ENCODE results near the gene IRF6. TPM values are rescaled to one million over a fixed set of nuclear protein-coding genes. Genes with fewer than 3 reads are reported as not detected.

The IRF6 gene
- 3.9 TPM for polyA plus RNA-seq (2013, experiment 1 of 2)
- polyA plus RNA-seq (2013, experiment 2 of 2), result 4.4 TPM

GRCh38 chr1:209805875-209806760, at the start of gene IRF6:
Gene IRF6, minus strand, starts transcription at chr1:209806142. Its CDS starts 4,729 bp downstream, at chr1:209801413.
- peak within 1 kb of the TSS; percentile 7 for H3K18ac ChIP-seq (ENCODE audit: low read length)
- H3K4me2 ChIP-seq (ENCODE audit: low read length), result peak within 1 kb of the TSS; percentile 93
- peak within 1 kb of the TSS; percentile 91 for H3K56ac ChIP-seq (ENCODE audit: low read length)
- no peak within 1 kb of the TSS for H3K27ac ChIP-seq (ENCODE audit: low read depth, low read length)
- H3K9ac ChIP-seq (ENCODE audit: low read length), result peak within 1 kb of the TSS; percentile 84
- H3K36me3 ChIP-seq (ENCODE audit: control insufficient read depth, insufficient read depth, low read length), result no peaks in the 10 kb centered on the region
- H2BK5ac ChIP-seq (ENCODE audit: low read length), result peak within 1 kb of the TSS; percentile 85
- H2BK120ac ChIP-seq (ENCODE audit: low read depth, low read length), result no peak within 1 kb of the TSS
- H4K8ac ChIP-seq (ENCODE audit: low read depth, low read length), result no peak within 1 kb of the TSS
- no peak within 1 kb of the TSS for H3K4ac ChIP-seq (ENCODE audit: low read depth, low read length)
- DNase-seq, result peak; percentile 96
- H3K4me3 ChIP-seq (ENCODE audit: low read length), result peak within 1 kb of the TSS; percentile 81
- WGBS (ENCODE audit: extremely low coverage, insufficient coverage, low lambda C conversion rate), result no CpG with 5 or more reads among the region's 46 CpGs
- peak within 1 kb of the TSS; percentile 97 for H3K23ac ChIP-seq (ENCODE audit: low read length)
- H3K27me3 ChIP-seq (ENCODE audit: insufficient read depth, low read length, poor library complexity), result no peaks in the 10 kb centered on the region
- no peaks in the 10 kb centered on the region for H3K4me1 ChIP-seq (ENCODE audit: control insufficient read depth, low read depth, low read length)
- H3K79me2 ChIP-seq (ENCODE audit: control insufficient read depth, insufficient read depth, low read length), result no peaks in the 10 kb centered on the region
- no peak within 1 kb of the TSS for H2AK5ac ChIP-seq (ENCODE audit: low read length)
- H2BK15ac ChIP-seq (replicated peaks; ENCODE audit: low read depth), result no peak within 1 kb of the TSS
- peaks cover 6% of the 10 kb centered on the region for H3K79me1 ChIP-seq (ENCODE audit: low read length)
- H4K5ac ChIP-seq (ENCODE audit: low read length), result peak within 1 kb of the TSS; percentile 47

DNA sequence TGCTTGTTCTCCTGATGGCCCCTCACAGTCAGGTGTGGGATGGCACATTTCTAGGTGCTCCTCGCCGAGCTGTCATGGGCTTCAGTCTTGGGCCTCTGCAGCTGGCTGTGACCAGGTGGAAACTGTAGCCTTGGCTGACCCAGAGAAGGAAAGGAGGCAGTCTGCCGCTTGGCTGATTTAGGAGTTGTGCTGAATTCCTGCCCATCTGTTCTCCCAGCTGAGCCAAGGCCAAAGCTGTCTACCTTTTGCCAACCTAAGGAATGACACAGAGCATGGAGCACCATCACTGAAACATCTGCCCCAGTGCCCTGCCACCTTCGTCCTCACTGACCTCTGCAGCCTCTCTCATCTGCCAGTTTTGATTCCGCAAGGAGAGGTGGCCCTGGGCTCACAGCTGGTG, 49.7 kb upstream of the IRF6 start:
- WGBS (ENCODE audit: extremely low coverage, insufficient coverage, low lambda C conversion rate), result no CpG with 5 or more reads among the region's 5 CpGs
- no peak overlapping the region for H3K4me3 ChIP-seq (ENCODE audit: low read length)
- H3K79me1 ChIP-seq (ENCODE audit: low read length), result no peaks in the 10 kb centered on the region
- no peak overlapping the region for H4K5ac ChIP-seq (ENCODE audit: low read length)
- no peak overlapping the region for H3K27ac ChIP-seq (ENCODE audit: low read depth, low read length)
- DNase-seq, result no peak
- no peak overlapping the region for H2BK120ac ChIP-seq (ENCODE audit: low read depth, low read length)
- no peaks in the 10 kb centered on the region for H3K4me1 ChIP-seq (ENCODE audit: control insufficient read depth, low read depth, low read length)
- no peak overlapping the region for H4K8ac ChIP-seq (ENCODE audit: low read depth, low read length)
- H3K36me3 ChIP-seq (ENCODE audit: control insufficient read depth, insufficient read depth, low read length), result no peaks in the 10 kb centered on the region
- H3K23ac ChIP-seq (ENCODE audit: low read length), result no peak overlapping the region
- no peak overlapping the region for H3K56ac ChIP-seq (ENCODE audit: low read length)
- H3K4ac ChIP-seq (ENCODE audit: low read depth, low read length), result no peak overlapping the region
- no peaks in the 10 kb centered on the region for H3K79me2 ChIP-seq (ENCODE audit: control insufficient read depth, insufficient read depth, low read length)
- H2BK15ac ChIP-seq (replicated peaks; ENCODE audit: low read depth), result no peak overlapping the region
- no peak overlapping the region for H2AK5ac ChIP-seq (ENCODE audit: low read length)
- no peak overlapping the region for H2BK5ac ChIP-seq (ENCODE audit: low read length)
- no peak overlapping the region for H3K9ac ChIP-seq (ENCODE audit: low read length)
- no peak overlapping the region for H3K4me2 ChIP-seq (ENCODE audit: low read length)
- H3K18ac ChIP-seq (ENCODE audit: low read length), result no peak overlapping the region
- no peaks in the 10 kb centered on the region for H3K27me3 ChIP-seq (ENCODE audit: insufficient read depth, low read length, poor library complexity)

- no peak for DNase-seq
- H3K4me2 ChIP-seq (ENCODE audit: low read length), result no peak overlapping the region
- no peak overlapping the region for H4K5ac ChIP-seq (ENCODE audit: low read length)
- no peaks in the 10 kb centered on the region for H3K27me3 ChIP-seq (ENCODE audit: insufficient read depth, low read length, poor library complexity)
- H4K8ac ChIP-seq (ENCODE audit: low read depth, low read length), result no peak overlapping the region
- H3K27ac ChIP-seq (ENCODE audit: low read depth, low read length), result no peak overlapping the region
- no peak overlapping the region for H3K4ac ChIP-seq (ENCODE audit: low read depth, low read length)
- H3K79me1 ChIP-seq (ENCODE audit: low read length), result no peaks in the 10 kb centered on the region
- H3K79me2 ChIP-seq (ENCODE audit: control insufficient read depth, insufficient read depth, low read length), result no peaks in the 10 kb centered on the region
- no peak overlapping the region for H3K18ac ChIP-seq (ENCODE audit: low read length)
- H3K23ac ChIP-seq (ENCODE audit: low read length), result no peak overlapping the region
- WGBS (ENCODE audit: extremely low coverage, insufficient coverage, low lambda C conversion rate), result no CpG with 5 or more reads among the region's 8 CpGs
- no peak overlapping the region for H3K4me3 ChIP-seq (ENCODE audit: low read length)
- no peak overlapping the region for H3K56ac ChIP-seq (ENCODE audit: low read length)
- no peak overlapping the region for H2BK15ac ChIP-seq (replicated peaks; ENCODE audit: low read depth)
- H3K36me3 ChIP-seq (ENCODE audit: control insufficient read depth, insufficient read depth, low read length), result no peaks in the 10 kb centered on the region
- H2BK120ac ChIP-seq (ENCODE audit: low read depth, low read length), result no peak overlapping the region
- H2AK5ac ChIP-seq (ENCODE audit: low read length), result no peak overlapping the region
- no peak overlapping the region for H3K9ac ChIP-seq (ENCODE audit: low read length)
- H2BK5ac ChIP-seq (ENCODE audit: low read length), result no peak overlapping the region
- H3K4me1 ChIP-seq (ENCODE audit: control insufficient read depth, low read depth, low read length), result no peaks in the 10 kb centered on the region
These were observed 49.1 kb upstream of the IRF6 start for GRCh38 chr1:209855006-209855405.

- H3K23ac ChIP-seq (ENCODE audit: low read length), result no peak overlapping the region
- H3K36me3 ChIP-seq (ENCODE audit: control insufficient read depth, insufficient read depth, low read length), result no peaks in the 10 kb centered on the region
- no peak overlapping the region for H3K4me3 ChIP-seq (ENCODE audit: low read length)
- H3K9ac ChIP-seq (ENCODE audit: low read length), result no peak overlapping the region
- H3K4ac ChIP-seq (ENCODE audit: low read depth, low read length), result no peak overlapping the region
- no peak overlapping the region for H4K5ac ChIP-seq (ENCODE audit: low read length)
- no CpG with 5 or more reads among the region's 3 CpGs for WGBS (ENCODE audit: extremely low coverage, insufficient coverage, low lambda C conversion rate)
- H3K79me1 ChIP-seq (ENCODE audit: low read length), result no peaks in the 10 kb centered on the region
- H2BK15ac ChIP-seq (replicated peaks; ENCODE audit: low read depth), result no peak overlapping the region
- no peak overlapping the region for H2AK5ac ChIP-seq (ENCODE audit: low read length)
- H3K27me3 ChIP-seq (ENCODE audit: insufficient read depth, low read length, poor library complexity), result no peaks in the 10 kb centered on the region
- H2BK120ac ChIP-seq (ENCODE audit: low read depth, low read length), result no peak overlapping the region
- no peak overlapping the region for H3K18ac ChIP-seq (ENCODE audit: low read length)
- H3K27ac ChIP-seq (ENCODE audit: low read depth, low read length), result no peak overlapping the region
- H3K56ac ChIP-seq (ENCODE audit: low read length), result no peak overlapping the region
- H2BK5ac ChIP-seq (ENCODE audit: low read length), result no peak overlapping the region
- no peak for DNase-seq
- no peaks in the 10 kb centered on the region for H3K4me1 ChIP-seq (ENCODE audit: control insufficient read depth, low read depth, low read length)
- H3K79me2 ChIP-seq (ENCODE audit: control insufficient read depth, insufficient read depth, low read length), result no peaks in the 10 kb centered on the region
- no peak overlapping the region for H3K4me2 ChIP-seq (ENCODE audit: low read length)
- no peak overlapping the region for H4K8ac ChIP-seq (ENCODE audit: low read depth, low read length)
These were observed 48.3 kb upstream of the IRF6 start for GRCh38 chr1:209854196-209854595.

GRCh38 chr1:209853676-209854075, 47.7 kb upstream of the IRF6 start:
- Histone ChIP-seq H2BK120ac (ENCODE audit: low read depth, low read length) (no peak overlapping the region), H3K4me3 (ENCODE audit: low read length) (no peak overlapping the region), H3K27ac (ENCODE audit: low read depth, low read length) (no peak overlapping the region)

More at GRCh38 chr1:209853676-209854075, 47.7 kb upstream of the IRF6 start:
- Histone ChIP-seq H3K9ac (ENCODE audit: low read length) (no peak overlapping the region), H3K4me2 (ENCODE audit: low read length) (no peak overlapping the region), H2AK5ac (ENCODE audit: low read length) (no peak overlapping the region), H3K56ac (ENCODE audit: low read length) (no peak overlapping the region), H2BK5ac (ENCODE audit: low read length) (no peak overlapping the region), H2BK15ac (replicated peaks; ENCODE audit: low read depth) (no peak overlapping the region), H3K4ac (ENCODE audit: low read depth, low read length) (no peak overlapping the region), H3K4me1 (ENCODE audit: control insufficient read depth, low read depth, low read length) (no peaks in the 10 kb centered on the region), H3K79me1 (ENCODE audit: low read length) (no peaks in the 10 kb centered on the region), H3K79me2 (ENCODE audit: control insufficient read depth, insufficient read depth, low read length) (no peaks in the 10 kb centered on the region), H3K36me3 (ENCODE audit: control insufficient read depth, insufficient read depth, low read length) (no peaks in the 10 kb centered on the region), H4K5ac (ENCODE audit: low read length) (no peak overlapping the region), H3K27me3 (ENCODE audit: insufficient read depth, low read length, poor library complexity) (no peaks in the 10 kb centered on the region), H4K8ac (ENCODE audit: low read depth, low read length) (no peak overlapping the region), H3K18ac (ENCODE audit: low read length) (no peak overlapping the region), H3K23ac (ENCODE audit: low read length) (no peak overlapping the region)
- no peak for DNase-seq
- no CpG with 5 or more reads among the region's 2 CpGs for WGBS (ENCODE audit: extremely low coverage, insufficient coverage, low lambda C conversion rate)

All from mesendoderm (in vitro differentiated cells).